Fibroblast of mammary gland (primary cell): ENCODE results near the gene DUSP1.
A peak's percentile ranks its signal among the peaks of the same experiment; 100 is the strongest.

Experiments used
- DNase-seq: peaks from one replicate; pipeline ENCODE4 v3.0.0-alpha.2; 2010; ENCODE audit warnings: low read depth
- H3K4me3 ChIP-seq: 2 replicates; pipeline ENCODE4 v1.5.1; 2011; ENCODE audit warnings: low read depth, mild to moderate bottlenecking, low read length, moderate library complexity; ENCODE audit not compliant: control insufficient read depth
- TF ChIP-seq, protein P1 (sequence below): conservative IDR thresholded peaks from 2 replicates; pipeline ENCODE4 v1.5.1; 2011; ENCODE audit warnings: low read depth, low read length, inconsistent platforms; ENCODE audit not compliant: control insufficient read depth, insufficient read depth

Gene DUSP1

DNA sequence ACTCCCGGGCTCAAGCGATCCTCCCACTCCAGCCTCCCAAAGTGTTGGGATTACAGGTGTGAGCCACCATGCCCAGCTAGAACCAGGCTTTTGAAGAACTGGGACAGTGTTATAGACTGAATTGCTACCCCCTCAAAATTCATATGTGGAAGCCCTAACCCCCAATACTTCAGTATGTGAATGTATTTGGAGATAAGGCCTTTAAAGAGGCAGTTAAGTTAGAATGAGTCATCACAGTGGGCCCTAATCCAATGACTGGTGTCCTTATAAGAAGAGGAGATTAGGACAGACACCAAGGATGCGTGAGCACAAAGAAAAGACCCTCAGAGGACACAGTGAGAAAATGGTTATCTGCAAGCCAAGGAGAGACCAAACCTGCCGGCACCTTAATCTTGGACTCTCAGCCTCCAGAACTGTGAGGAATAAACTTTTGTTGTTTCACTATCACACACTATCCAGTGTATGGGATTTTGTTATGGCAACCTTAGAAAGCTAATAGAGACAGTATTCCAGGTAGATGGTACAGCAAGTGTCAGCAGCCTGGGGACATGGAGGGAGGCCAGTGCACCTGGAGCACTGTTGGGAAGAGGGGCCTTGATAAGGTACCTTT lies 31.7 kb upstream of the DUSP1 start:
- peak; percentile 80 for DNase-seq
- H3K4me3 ChIP-seq = no peak overlapping the region
- TF ChIP-seq, protein P1, sequence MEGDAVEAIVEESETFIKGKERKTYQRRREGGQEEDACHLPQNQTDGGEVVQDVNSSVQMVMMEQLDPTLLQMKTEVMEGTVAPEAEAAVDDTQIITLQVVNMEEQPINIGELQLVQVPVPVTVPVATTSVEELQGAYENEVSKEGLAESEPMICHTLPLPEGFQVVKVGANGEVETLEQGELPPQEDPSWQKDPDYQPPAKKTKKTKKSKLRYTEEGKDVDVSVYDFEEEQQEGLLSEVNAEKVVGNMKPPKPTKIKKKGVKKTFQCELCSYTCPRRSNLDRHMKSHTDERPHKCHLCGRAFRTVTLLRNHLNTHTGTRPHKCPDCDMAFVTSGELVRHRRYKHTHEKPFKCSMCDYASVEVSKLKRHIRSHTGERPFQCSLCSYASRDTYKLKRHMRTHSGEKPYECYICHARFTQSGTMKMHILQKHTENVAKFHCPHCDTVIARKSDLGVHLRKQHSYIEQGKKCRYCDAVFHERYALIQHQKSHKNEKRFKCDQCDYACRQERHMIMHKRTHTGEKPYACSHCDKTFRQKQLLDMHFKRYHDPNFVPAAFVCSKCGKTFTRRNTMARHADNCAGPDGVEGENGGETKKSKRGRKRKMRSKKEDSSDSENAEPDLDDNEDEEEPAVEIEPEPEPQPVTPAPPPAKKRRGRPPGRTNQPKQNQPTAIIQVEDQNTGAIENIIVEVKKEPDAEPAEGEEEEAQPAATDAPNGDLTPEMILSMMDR = no peak

- DNase-seq = no peak
- TF ChIP-seq, protein P1 = no peak
- no peak overlapping the region for H3K4me3 ChIP-seq
These were observed 31.1 kb upstream of the DUSP1 start for GRCh38 chr5:172802112-172802511.

DNA sequence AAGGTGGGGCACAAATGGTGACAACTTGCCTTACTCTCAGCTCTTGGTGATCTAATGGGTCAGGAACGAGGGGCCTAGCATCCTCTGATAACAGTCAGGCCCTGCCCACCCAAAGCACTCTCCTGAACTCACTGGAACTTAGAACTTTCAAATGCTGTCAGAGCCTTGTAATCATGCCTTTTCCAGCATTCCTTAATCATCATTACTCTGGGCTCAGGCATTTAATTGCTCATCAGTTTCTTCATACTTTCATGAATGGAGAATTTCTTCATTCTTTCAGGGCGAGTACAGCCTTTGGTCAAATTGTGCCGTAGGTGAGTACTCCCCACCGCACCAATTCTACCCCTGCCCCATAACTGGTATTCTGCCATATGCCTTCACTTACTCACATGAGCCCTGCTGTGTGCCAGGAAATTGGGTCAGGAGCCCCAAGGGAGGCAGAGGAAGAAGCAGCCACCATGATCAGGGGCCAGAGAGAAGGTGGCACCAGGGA lies 30.2 kb upstream of the DUSP1 start:
- DNase-seq = peak; percentile 97
- TF ChIP-seq, protein P1 = no peak

DNA sequence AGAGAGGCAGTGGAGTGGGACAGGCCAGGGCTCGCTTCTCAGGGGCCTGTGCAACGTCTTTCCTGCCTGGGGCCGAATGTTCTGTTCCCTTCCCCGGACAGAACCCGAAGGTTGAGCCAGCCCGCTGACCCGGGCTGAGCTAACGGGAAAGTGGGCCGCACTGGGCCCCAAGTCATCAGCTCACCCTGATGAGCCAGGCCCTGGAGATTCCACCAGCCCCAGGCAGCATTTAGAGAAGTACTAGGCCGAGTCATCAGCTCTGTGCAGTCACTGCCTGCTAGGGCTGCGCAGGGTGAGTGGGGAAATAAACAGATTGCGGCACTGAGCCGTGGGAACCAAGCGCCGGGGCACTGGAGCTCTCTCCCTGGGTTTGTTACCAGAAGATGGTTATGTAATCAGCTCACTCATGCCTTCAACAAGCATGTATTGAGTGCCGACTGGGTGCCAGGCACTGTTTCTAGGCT lies 29.1 kb upstream of the DUSP1 start:
- TF ChIP-seq, protein P1 = no peak
- no peak overlapping the region for H3K4me3 ChIP-seq
- DNase-seq = peak; percentile 98

More for the DNA sequence above, 30.2 kb upstream of the DUSP1 start:
- H3K4me3 ChIP-seq = no peak overlapping the region

DNA sequence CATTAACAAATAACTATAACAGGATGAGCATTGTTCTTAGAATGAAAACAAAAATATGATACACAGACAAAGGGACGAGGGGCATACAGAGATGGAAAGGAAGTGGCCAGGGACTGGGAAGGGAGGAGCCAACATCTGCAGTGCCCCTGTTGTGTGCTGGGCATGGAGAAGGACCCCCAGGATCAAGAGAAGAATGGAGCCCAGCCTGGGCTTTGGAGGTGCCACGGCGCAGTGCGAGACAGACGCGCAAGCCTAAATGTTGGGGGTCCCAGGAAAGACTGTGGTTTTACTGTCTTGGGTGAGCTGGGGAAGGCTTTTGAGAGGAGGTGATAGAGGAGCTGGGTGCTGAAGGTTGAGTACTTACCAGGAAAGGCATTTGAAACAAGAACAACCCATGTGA lies 28.4 kb upstream of the DUSP1 start:
- TF ChIP-seq, protein P1 = no peak
- no peak overlapping the region for H3K4me3 ChIP-seq
- no peak for DNase-seq

GRCh38 chr5:172798422-172799215 lies 27.6 kb upstream of the DUSP1 start:
- peak; percentile 98 for DNase-seq
- H3K4me3 ChIP-seq = no peak overlapping the region
- TF ChIP-seq, protein P1 = no peak
